ENCODE measurements around the gene CDK19. TPM values are rescaled to one million over a fixed set of nuclear protein-coding genes. Genes with fewer than 3 reads are reported as not detected.

CDK19 gene
- total and polyA plus RNA-seq, 2 of the 13 experiments (the other 11 are each of a cell fraction or from before 2014, with no cell fraction given), result 13.4 to 27.0 TPM

- TF ChIP-seq FOSL2 (CRISPR knock-in tag; IDR thresholded peaks at IDR 0.05) (no peak), SMARCE1 (IDR thresholded peaks at IDR 0.05; ENCODE audit: borderline replicate concordance) (no peak)
Observed at GRCh38 chr6:110683241-110683640, 132.0 kb downstream of the CDK19 start (continued).

- ChIA-PET POLR2A (interaction anchor here (0.6 to 4.7 kb wide), 6 partner anchors 132 to 308 kb away, joined by 3 to 61 read pairs (median 5); partner anchors contain the start of genes AMD1, CDK19 and GTF3C6), CTCF (ENCODE audit: low intra/inter-chr PET ratio, low total read pairs) (interaction anchor here (1.3 kb wide), 1 partner anchor 197 kb away, joined by 7 read pairs; no protein-coding TSS in a partner anchor)
- ATAC-seq (peak; percentile 98), DNase-seq (ENCODE audit: low spot score) (peak; percentile 85), FAIRE-seq (peak; percentile 51)
- BruUV-seq (replicated peaks), result no TSS peak
- peaks cover 49% of the 10 kb centered on the region for H3K79me2 ChIP-seq (ENCODE audit: insufficient read depth, low read length)
- WGBS (ENCODE audit: low lambda C conversion rate), result 33% methylated on average over 1 of the region's 1 CpG
- intact Hi-C loops (cut with micrococcal nuclease; ENCODE audit: unreplicated experiment), result loop anchor here (1.0 to 10.0 kb wide), 6 partner anchors 52 to 317 kb away; no protein-coding TSS in a partner anchor
- H3K4me1 ChIP-seq (ENCODE audit: insufficient read depth, low read length), result peaks cover 31% of the 10 kb centered on the region
- no peaks in the 10 kb centered on the region for H4K20me1 ChIP-seq (ENCODE audit: insufficient read depth, low read length)
- no peaks in the 10 kb centered on the region for H3K9me3 ChIP-seq (ENCODE audit: low read length)
- in situ Hi-C loops (cut with HindIII; ENCODE audit: extremely low pct_ligation_motif_present, low pct_unique_long_range_greater_than_20kb), result loop anchor here (5.0 to 25.0 kb wide), 3 partner anchors 132 to 305 kb away; partner anchors contain the start of genes CDK19 and RPF2
- H3K4me3 ChIP-seq (replicated peaks in 1 of 3; ENCODE audit: insufficient read depth in 1 of 3, low read depth in 2 of 3, low read length in 3 of 3), result peak overlapping the region in 1 of 3 experiments; percentile 6; a peak in 1 of 6 replicates
- no peak overlapping the region for H2AFZ ChIP-seq (ENCODE audit: low read length)
- H3K4me2 ChIP-seq (ENCODE audit: low read depth, low read length), result peak overlapping the region; percentile 45
- peaks cover 0 to 3% of the 10 kb centered on the region in 2 experiments; a peak in 2 of 5 replicates for H3K36me3 ChIP-seq (replicated peaks in 1 of 2; ENCODE audit: control insufficient read depth in 1 of 2, insufficient read depth in 2 of 2, low read length in 2 of 2)
- H3K27ac ChIP-seq (ENCODE audit: extremely low read length, insufficient read depth, low read length), result peak overlapping the region; percentile 49
- no peak overlapping the region for H3K9ac ChIP-seq (ENCODE audit: insufficient read depth, low read depth, low read length)
- no peaks in the 10 kb centered on the region for H3K27me3 ChIP-seq (ENCODE audit: control insufficient read depth in 1 of 2, insufficient read depth in 2 of 2, low read length in 2 of 2)
- TF ChIP-seq MEF2D (CRISPR knock-in tag; IDR thresholded peaks at IDR 0.05), result 0 out of 2 replicates have a peak, but pooled peaks have one; percentile 10
- no peak for TF ChIP-seq ZNF280D (CRISPR knock-in tag; IDR thresholded peaks at IDR 0.05)
- peak; percentile 41; the same call in 1 of the 2 replicates for TF ChIP-seq IRF2 (CRISPR knock-in tag; IDR thresholded peaks at IDR 0.05)
- no peak for TF ChIP-seq JUNB (CRISPR knock-in tag; IDR thresholded peaks at IDR 0.05; ENCODE audit: borderline replicate concordance)
- peak in 1 of 2 experiments; percentile 47; a peak in 1 of 4 replicates for TF ChIP-seq KLF16 (CRISPR knock-in tag; IDR thresholded peaks at IDR 0.05)
- TF ChIP-seq STAG1 (CRISPR knock-in tag; IDR thresholded peaks at IDR 0.05), result peak; percentile 94
- TF ChIP-seq FOSL2 (CRISPR knock-in tag; IDR thresholded peaks at IDR 0.05), result 0 out of 2 replicates have a peak, but pooled peaks have one; percentile 12
- TF ChIP-seq RAD21 (CRISPR knock-in tag; IDR thresholded peaks at IDR 0.05), result peak; percentile 63; the same call in 1 of the 2 replicates
- TF ChIP-seq POGZ (CRISPR knock-in tag; IDR thresholded peaks at IDR 0.05), result 0 out of 2 replicates have a peak, but pooled peaks have one; percentile 31
- 0 out of 2 replicates have a peak, but pooled peaks have one; percentile 35 for TF ChIP-seq ZGPAT (CRISPR knock-in tag; IDR thresholded peaks at IDR 0.05)
- peak; percentile 52; the same call in 1 of the 2 replicates for TF ChIP-seq YEATS2 (CRISPR knock-in tag; IDR thresholded peaks at IDR 0.05; ENCODE audit: borderline replicate concordance)
- TF ChIP-seq ELF3 (CRISPR knock-in tag; IDR thresholded peaks at IDR 0.05), result peak; percentile 98
- no peak for TF ChIP-seq ZNF841 (CRISPR knock-in tag; IDR thresholded peaks at IDR 0.05; ENCODE audit: borderline replicate concordance)
- TF ChIP-seq THAP11 (CRISPR knock-in tag; IDR thresholded peaks at IDR 0.05), result 0 out of 2 replicates have a peak, but pooled peaks have one; percentile 27
- TF ChIP-seq SMC3 (IDR thresholded peaks at IDR 0.05; ENCODE audit: low read length), result peak; percentile 93
- TF ChIP-seq RCOR2 (CRISPR knock-in tag; IDR thresholded peaks at IDR 0.05), result 0 out of 2 replicates have a peak, but pooled peaks have one; percentile 34
- TF ChIP-seq ETV5 (CRISPR knock-in tag; IDR thresholded peaks at IDR 0.05; ENCODE audit: borderline replicate concordance), result 0 out of 2 replicates have a peak, but pooled peaks have one; percentile 16
- TF ChIP-seq MAF1 (CRISPR knock-in tag; IDR thresholded peaks at IDR 0.05; ENCODE audit: borderline replicate concordance), result no peak
- TF ChIP-seq ZNF136 (CRISPR knock-in tag; IDR thresholded peaks at IDR 0.05; ENCODE audit: low read depth), result no peak
Observed at GRCh38 chr6:110682460-110682853, 132.8 kb downstream of the CDK19 start.

Measured in HepG2 (cell line).